HG03439 (cell line): ENCODE data around the gene GALP.
"Not testable (repeated sequence)": the region's sequence is repeated elsewhere in the genome, so short reads cannot be mapped to it uniquely, and the experiment has no call there.

Source experiments
- ATAC-seq: cut with Tn5 transposase; IDR thresholded peaks from one replicate; pipeline ENCODE4 v1.9.1; 2021; ENCODE audit warnings: mild to moderate bottlenecking, moderate library complexity; ENCODE audit not compliant: unreplicated experiment

Gene GALP

DNA sequence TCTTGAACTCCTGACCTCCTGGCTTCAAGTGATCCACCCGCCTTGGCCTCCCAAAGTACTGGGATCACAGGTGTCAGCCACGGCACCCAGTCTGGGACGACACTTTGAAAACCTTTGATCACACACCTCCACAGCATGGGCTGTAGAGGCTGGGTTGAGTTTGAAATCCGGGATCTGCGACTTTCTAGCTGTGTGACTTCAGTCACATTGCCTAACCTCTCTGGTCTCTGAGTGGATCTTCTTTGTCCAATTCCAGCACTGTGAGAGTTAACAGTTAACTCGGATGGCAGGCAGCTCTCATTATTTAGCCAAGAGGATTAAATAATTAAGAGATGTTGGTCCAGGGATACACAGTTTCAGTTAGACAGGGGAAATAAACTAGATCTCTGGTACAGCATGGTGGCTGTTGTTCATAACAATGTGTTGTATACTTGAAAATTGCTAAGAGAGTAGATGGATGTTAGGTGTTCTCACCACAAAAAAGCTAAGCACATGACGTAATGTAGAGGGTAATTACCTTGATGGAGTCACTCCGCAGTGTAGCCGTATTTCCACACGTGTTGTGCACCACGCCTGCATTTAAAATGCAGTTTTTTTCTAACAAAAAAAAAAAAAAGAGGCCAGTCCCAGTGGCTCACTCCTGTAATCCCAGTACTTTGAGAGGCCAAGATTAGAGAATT is 1.9 kb downstream of the GALP start:
- no peak for ATAC-seq

DNA sequence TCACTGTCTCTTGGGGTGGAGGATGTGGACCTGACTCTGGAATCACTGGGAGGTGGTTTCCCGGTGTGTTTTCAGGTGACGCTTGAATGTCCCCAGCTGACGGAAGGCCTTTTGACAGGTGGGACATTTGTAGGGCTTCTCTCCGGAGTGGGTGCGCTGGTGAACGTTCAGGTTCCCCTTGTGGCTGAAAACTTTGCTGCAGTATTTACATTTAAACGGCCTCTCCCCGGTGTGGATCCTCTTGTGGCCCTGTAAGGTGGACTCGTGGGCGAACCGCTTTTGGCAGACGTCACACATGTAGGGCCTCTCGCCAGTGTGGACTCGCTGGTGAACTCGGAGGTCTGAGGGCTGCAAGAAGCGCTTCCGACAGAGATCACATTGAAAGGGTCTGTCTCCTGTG is 14.0 kb downstream of the GALP start:
- ATAC-seq: no peak

DNA sequence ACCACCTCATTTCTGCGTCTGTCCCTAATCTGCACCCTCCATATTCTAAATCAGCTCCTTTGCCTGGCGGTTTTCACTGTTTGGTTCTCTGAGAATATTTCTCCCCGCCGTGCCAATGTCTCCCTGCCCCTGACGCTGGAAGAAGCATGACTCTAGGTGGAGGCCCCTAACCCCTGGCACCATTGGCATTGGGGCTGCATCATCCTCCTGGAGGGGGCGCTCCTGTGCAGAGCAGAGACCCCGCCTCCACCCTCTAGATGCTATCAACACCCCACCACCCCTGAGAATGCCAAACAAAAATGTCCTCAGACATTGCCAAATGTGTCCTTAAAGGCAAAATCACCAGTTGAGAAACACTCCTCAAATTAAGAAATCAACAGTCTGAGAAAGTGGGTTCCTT is 15.3 kb downstream of the GALP start:
- ATAC-seq: no peak

DNA sequence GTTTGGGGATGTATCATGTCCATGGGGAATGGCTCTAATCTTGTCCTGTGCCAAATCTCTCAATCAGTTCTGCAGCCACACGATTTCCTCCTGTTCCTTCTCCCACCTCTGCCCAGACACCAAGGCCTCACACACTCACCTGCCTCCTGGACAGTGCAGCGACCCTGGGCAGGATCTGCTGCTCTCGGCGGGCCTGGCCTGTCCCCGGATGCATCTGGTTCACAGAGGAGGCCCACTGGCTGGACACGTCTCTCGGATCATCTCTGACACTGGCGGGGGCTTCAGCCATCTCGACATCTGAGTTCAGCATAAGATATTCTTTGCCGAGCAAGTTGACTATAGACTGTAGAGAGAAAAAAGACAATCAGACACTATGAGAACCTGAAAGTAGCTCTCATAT is 15.9 kb downstream of the GALP start:
- ATAC-seq: no peak

DNA sequence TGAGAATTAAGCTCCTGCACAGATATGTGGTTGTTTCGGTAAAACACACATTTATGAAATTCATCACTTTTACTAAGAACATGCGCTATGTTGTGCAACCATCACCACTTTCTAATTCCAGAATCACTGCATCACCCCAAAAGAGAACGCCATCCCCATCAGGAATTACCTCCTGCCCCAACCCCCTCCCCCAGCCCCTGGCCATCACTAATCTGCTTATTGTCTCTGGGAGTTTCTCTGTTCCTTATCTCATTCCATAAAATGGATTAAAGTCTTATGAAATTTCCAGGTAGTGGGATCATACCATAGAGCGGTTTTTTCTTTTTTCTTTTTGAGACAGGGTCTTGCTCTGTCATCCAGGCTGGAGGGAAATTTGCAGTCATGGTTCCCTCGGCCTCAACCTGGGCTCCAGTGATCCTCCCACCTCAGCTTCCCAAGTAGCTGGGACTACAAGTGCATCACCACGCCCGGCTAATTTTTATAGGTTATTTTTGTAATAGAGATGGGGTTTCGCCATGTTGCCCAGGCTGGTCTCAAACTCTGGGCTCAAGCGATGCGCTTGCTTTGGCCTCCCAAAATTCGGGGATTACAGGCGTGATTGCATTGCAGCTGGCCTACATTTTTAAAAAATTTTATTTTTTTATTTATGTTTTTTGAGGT is 18.3 kb downstream of the GALP start:
- ATAC-seq: no peak

DNA sequence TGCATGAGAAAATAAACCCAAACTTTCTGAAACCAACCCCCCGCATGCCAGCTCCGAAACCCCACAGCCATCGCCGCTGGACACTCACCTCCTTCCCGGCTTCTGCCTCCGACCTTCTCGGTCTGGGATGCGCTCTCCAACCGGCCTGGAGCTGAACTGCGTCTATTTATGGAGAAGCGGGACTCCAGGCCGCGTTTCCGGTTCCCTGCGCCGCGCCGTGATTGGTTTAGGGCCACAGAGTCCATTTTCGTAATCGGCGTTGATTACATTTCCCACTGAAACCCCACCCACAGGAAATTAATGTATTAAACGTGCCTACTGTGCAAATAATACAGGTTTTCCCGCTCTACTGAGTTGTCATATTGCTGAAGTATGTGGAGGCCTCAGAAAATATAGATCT is 21.8 kb downstream of the GALP start, which contains the start of gene ZSCAN5B:
Gene ZSCAN5B, minus strand, starts transcription at position 138 of the 400 bp plus-strand sequence. CDS start 4,731 bp downstream, outside the sequence.
- not testable (repeated sequence) for ATAC-seq

DNA sequence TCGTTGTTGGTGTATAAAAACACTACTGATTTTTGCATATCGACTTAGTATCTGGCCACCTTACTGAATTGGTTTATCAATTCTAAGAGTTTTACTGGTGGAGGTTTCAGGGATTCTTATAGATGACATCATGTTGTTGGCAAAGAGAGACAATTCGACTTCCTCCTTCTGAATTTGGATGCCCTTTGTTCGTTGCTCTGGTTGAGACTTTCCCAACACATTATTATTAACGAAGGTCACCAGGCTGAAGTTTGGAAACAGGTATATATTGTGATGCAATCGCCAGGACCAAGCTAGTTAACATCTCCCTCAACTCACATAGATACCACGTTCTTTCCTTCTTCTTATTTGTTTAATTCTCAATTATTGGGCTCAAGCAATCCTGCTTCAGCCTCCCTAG is 23.9 kb downstream of the GALP start:
- ATAC-seq: no peak

DNA sequence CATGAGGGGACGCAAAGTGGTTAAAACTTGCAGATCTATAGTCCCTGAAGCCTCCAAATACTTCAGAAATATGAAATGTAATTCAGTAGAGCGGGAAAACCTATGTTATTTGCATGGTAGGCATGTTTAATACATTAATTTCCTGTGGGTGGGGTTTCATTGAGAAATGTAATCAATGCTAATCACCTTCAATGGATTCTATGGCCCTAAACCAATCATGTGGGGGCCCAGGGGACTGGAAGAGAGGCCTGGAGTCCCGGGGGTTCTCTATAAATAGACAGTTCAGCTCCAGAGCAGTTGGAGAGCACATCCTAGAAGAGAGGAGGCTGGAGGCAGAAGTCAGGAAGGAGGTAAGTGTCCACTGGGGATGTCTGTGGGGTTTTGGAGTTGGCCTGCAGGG is 26.2 kb downstream of the GALP start, which contains the start of gene ZSCAN5C:
Gene ZSCAN5C, plus strand, starts transcription at position 301 of the 400 bp plus-strand sequence. CDS start 3,641 bp downstream, outside the sequence.
- ATAC-seq: no peak

DNA sequence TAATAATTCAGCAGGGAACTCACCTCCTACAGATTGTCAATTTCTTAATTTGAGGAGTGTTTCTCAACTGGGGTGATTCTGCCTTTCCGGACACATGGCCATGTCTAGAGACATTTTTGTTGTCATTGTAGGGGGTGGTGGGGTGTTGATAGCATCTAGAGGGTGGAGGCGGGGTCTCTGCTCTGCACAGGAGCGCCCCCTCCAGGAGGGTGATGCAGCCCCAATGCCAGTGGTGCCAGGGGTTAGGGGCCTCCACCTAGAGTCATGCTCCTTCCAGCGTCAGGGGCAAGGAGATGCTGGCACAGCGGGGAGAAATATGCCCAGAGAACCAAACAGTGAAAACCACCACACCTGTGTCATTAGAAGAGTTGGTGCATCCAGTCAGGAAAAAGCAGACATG is 31.8 kb downstream of the GALP start:
- ATAC-seq: not testable (repeated sequence)

DNA sequence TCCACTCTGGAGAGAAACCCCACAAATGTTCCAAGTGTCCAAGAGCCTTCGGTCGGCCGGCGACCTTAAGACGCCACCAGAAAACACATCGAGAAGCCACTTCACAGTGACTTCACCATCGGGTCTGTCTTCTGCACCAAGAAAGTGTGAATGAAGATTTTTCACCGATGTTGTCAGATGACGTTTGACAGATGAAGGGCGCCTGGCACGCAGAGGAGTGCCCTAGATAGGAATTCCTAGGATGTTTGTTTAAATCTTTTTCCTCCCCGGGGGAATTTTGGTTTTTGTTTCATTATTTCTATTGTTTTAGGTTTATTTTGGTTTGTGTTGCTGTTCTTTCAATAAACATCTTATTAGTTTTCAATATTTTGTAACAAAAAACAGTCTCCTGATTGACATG is 33.3 kb downstream of the GALP start:
- no peak for ATAC-seq

DNA sequence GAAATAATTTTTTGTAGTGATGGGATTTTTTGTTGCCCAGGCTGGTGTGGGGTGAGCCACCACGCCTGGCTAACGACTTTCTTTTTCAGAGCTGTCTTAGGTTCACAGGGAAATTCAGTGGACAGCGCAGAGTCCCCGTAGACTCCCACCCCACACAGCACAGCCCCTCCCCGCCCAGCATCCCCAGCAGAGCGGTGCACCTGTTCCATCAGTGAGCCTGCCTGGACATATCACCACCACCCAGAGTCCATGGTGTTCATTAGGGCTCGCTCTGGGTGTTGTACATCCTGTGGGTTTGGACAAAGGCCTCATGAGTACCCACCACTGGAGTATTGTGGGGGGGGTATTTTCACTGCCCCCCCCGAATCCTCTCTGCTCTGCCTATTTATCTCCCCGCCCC is 34.2 kb downstream of the GALP start:
- ATAC-seq: not testable (repeated sequence)

DNA sequence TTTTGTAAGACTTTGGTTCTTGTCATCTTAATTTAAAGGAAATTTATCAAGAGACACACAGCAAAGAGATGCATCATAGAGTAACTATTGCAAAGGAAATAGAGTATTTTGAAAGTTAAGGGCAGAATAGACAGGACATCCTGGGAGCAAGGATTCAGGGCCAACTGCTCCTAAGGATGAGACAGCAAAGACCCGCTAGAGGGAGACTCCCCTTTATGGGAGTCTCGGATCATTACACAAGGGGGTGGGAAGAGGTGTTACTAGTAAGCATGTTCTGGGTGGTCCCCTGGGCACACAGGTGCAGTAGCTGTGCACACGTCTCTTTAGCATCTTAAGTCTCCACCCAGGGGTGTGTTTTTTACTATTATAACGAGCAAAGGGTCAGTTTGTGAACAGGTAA is 35.9 kb downstream of the GALP start:
- no peak for ATAC-seq

DNA sequence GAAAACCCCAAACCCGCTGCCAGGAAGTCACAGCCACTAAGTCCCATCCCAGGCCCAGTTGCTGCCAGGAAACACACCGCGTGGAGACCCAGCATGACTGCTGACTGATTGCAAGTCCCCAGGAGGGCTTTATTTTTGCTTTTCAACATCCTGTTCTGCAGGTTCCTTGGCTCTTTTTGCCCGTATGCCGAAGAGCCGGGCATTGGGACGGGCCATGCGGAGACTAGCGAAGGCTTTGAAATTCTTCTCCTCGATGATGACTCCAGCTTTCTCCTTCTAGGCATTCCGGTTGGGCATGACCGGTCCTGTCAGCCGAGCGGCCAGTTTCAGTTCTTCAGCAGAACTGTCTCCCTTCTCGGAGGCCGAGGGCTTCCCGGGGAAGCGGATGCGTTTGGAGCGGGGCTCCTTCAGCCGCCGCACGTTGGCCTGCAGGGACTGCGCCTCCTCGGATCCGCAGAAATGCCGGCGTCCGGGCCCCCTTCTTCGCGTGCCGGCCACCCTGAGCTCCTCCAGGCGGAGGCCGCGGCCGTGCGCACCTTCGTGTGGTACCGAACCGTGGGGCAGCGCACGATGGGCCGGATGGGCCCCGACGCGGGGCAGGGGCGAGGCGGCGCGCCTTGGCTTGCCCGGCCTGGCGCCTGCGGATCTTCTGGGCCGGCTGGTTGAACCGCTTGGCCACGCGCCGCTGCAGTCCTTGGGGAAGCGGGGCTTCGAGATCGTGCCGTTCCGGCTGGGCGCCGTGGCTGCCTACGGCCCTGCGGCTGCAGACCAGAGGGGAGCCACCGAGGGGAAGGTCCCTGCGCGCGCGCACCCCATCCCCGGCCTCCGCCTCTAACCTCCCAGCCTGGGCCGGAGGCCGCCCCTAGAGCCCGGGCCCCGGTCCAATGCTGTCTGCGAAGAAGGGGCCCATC is 41.5 kb downstream of the GALP start:
- no peak for ATAC-seq

DNA sequence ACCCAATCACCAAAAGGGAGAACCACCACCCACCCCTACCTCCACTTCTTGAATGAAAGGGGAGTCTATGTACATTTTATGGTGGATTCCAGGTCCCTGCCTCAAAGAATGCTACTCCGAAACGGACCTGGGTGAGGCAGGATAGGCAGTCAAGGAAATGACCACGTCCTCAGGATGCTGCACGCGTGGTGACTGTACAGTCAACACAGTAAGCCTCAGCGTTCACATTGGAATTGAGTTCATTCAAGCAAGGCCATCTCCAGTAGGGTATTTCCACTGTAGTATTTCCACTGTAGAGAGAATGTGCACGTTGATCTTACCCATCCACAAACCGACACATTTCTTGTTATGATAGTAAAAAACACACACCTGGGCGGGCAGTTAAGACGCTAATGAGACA is 43.2 kb downstream of the GALP start:
- ATAC-seq: no peak

DNA sequence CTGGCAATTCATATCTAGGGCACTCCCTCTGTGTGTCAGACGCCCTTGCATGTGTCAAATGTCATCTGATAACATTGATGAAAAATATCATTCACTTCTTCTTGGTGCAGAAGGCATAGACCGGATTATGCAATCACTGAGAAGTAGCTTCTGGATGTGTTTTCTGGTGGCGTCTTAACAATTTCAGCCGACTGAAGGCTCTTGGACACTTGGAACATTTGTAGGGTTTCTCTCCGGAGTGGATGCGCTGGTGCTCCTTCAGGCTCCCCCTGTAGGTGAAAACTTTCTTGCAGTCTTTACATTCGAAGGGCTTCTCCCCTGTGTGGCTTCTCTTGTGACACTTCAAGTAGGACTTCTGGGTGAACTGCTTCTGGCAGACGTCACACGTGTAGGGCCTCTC is 45.6 kb downstream of the GALP start:
- ATAC-seq: not testable (repeated sequence)

DNA sequence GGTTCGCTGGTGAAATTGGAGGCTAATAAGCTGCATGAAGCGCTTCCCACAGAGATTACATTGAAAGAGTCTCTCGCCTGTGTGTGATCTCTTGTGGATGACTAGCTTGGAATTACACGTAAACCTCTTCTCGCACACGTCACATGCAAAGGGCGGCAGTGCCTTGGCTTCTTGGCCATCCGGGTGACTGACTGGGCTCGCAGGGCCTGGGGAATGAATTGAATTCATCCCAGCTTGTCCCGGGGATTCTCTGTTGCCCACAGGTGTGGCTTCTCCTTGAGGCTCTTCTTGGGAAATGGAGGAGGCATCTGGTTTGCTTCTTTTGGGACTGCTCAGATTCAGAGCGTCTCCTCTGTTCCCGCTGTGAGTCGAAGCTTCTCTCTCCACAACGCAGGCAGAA is 46.0 kb downstream of the GALP start:
- ATAC-seq: no peak

DNA sequence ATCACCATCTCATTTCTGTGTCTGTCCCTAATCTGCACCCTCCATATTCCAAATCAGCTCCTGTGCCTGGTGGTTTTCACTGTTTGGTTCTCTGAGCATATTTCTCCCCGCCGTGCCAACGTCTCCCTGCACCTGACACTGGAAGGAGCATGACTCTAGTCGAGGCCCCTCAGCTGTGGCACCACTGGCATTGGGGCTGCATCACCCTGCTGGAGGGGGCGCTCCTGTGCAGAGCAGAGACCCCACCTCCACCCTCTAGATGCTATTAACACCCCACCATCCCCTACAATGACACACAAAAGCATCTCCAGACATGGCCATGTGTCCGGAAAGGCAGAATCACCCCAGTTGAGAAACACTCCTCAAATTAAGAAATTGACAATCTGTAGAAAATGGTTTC is 47.1 kb downstream of the GALP start:
- ATAC-seq: no peak

DNA sequence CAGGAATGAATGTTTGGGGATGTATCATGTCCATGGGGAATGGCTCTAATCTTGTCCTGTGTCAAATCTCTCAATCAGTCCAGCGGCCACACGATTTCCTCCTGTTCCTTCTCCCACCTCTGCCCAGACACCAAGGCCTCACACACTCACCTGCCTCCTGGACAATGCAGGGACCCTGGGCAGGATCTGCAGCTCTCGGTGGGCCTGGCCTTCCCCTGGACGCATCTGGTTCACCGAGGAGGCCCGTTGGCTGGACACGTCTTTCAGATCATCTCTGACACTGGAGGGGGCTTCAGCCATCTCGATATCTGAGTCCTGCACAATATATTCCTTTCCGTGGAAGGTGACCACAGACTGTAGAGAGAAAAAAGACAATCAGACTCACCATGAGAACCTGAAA is 47.7 kb downstream of the GALP start:
- no peak for ATAC-seq
